Uterus (tissue), 4 donors: ENCODE results near the gene CADPS2. TPM values are rescaled to one million over a fixed set of nuclear protein-coding genes. Genes with fewer than 3 reads are reported as not detected.

ENCODE experiments used
- DNase-seq, 2 donors: peaks; one replicate each; pipeline ENCODE4 v3.0.0-alpha.2; 2019 to 2020
- H3K27ac ChIP-seq, 2 donors: fragments of 200-600 bp; sonication (generic); 1 replicate in 1 of 2; 2 replicates in 1 of 2; pipeline ENCODE4 v1.5.1; 2016 to 2018
- H3K27me3 ChIP-seq, 2 donors: fragments of 200-600 bp; sonication (generic); one replicate each; pipeline ENCODE4 v1.5.1; 2018 to 2019; ENCODE audit warnings: control low read depth in 1 of 2
- H3K36me3 ChIP-seq, 2 donors: fragments of 200-600 bp; sonication (generic); one replicate each; pipeline ENCODE4 v1.5.1; 2019; ENCODE audit warnings: control low read depth in 1 of 2
- H3K4me1 ChIP-seq, 2 donors: fragments of 200-600 bp; sonication (generic); one replicate each; pipeline ENCODE4 v1.5.1; 2018 to 2019; ENCODE audit warnings: control low read depth in 1 of 2
- H3K4me3 ChIP-seq, 2 donors: fragments of 200-600 bp; sonication (generic); 1 replicate in 1 of 2; 2 replicates in 1 of 2; pipeline ENCODE4 v1.5.1; 2018 to 2019; ENCODE audit warnings: mild to moderate bottlenecking in 1 of 2
- H3K9me3 ChIP-seq, 2 donors: fragments of 200-600 bp; sonication (generic); one replicate each; pipeline ENCODE4 v1.5.1; 2019; ENCODE audit warnings: control low read depth in 1 of 2
- POLR2A ChIP-seq, 2 donors: fragments of 450-650 bp; IDR thresholded peaks; one replicate each; pipeline ENCODE4 v1.6.1; 2016; ENCODE audit warnings: antibody characterized with exemption in 2 of 2, mild to moderate bottlenecking in 1 of 2, moderate library complexity in 1 of 2
- intact Hi-C: fragments of 100-400 bp; cut with DNase I; formaldehyde crosslinking; loops from one replicate; pipeline ENCODE4 v1.15.1; 2023; ENCODE audit warnings: low total_unique reads
- total RNA-seq, 4 donors: library from RNA; depleted of rRNA in 3 of 4; stranded (reverse); fragments of >200 nt in 3 of 4; gene quantifications; one replicate each; pipeline versions ENCODE4 v1.1.0 to v1.2.4, GENCODE V29; 2014 to 2023
- TF ChIP-seq, protein P1 (sequence below), 4 experiments: fragments of 200-600 bp in 2 of 4; fragments of 450-650 bp in 2 of 4; sonication (generic) in 2 of 4; IDR thresholded peaks; one replicate each; pipeline ENCODE4 v1.5.1; 2016 to 2019; ENCODE audit warnings: antibody characterized with exemption in 4 of 4, mild to moderate bottlenecking in 2 of 4, moderate library complexity in 1 of 4
- donor health status: DM: yes; HTN: yes; CAD: no.

CADPS2 gene
- total RNA-seq, 4 donors from 2014 or later: 11.5 to 119 (median 36.8) TPM

DNA sequence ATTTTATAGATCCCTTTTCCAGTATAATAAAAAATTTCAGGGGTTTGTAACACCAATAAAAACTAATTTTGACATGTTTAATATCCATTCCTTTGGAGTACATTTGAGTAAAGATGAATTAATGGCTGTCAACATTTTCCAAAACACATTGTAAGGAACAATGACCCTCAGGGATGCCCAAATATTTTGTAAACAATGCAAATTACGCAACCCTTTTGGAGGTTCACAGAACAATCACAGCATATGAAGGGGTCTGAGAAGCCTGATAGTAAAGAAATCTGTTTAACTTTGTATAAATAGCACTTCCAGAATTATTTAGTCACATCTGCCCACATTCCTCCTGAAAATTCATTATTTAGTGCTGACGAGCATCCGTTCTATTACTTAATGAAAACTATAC, 428.9 kb downstream of the CADPS2 start:
- H3K27ac ChIP-seq: no peak overlapping the region
- H3K9me3 ChIP-seq: no peaks in the 10 kb centered on the region
- intact Hi-C loops: no loop called here
- H3K27me3 ChIP-seq: no peaks in the 10 kb centered on the region
- no peak overlapping the region for H3K4me3 ChIP-seq
- H3K4me1 ChIP-seq: no peaks in the 10 kb centered on the region
- DNase-seq: no peak
- no peaks in the 10 kb centered on the region for H3K36me3 ChIP-seq
- TF ChIP-seq, protein P1, sequence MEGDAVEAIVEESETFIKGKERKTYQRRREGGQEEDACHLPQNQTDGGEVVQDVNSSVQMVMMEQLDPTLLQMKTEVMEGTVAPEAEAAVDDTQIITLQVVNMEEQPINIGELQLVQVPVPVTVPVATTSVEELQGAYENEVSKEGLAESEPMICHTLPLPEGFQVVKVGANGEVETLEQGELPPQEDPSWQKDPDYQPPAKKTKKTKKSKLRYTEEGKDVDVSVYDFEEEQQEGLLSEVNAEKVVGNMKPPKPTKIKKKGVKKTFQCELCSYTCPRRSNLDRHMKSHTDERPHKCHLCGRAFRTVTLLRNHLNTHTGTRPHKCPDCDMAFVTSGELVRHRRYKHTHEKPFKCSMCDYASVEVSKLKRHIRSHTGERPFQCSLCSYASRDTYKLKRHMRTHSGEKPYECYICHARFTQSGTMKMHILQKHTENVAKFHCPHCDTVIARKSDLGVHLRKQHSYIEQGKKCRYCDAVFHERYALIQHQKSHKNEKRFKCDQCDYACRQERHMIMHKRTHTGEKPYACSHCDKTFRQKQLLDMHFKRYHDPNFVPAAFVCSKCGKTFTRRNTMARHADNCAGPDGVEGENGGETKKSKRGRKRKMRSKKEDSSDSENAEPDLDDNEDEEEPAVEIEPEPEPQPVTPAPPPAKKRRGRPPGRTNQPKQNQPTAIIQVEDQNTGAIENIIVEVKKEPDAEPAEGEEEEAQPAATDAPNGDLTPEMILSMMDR (IDR thresholded peaks at IDR 0.05): no peak
- no peak for TF ChIP-seq POLR2A (IDR thresholded peaks at IDR 0.05)

DNA sequence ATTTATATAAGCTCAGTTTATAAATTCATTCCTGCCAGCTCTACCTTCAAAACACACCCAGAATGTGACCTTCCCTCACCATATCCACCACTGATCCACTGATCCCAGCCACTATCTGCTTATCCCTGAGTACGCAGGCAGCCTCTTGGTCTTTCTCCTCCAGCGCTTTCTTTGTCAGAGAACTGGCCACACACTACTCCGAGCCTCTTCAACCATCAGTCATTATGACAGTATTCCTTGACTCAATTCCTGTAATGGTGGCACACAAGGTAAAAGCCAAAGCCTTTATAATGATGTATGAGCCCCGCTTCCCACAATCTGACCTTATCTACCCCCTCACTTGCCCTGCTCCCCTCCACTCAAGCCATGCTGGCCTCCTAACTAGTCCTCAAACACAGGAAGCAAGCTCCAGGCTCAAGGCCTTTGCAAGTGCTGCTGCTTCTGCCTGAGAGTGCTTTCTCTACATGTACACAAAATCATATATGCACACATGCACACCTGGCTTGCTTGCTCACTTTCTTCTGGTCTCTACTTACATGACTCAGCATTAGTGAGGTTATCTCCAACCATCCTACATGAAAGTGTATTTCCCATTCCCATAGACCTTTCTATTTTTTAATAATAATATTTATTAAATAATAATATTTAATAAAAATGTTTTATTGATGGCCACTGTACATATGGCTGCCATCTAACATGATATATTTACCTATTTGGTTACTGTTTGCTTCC, 431.3 kb downstream of the CADPS2 start:
- intact Hi-C loops: no loop called here
- Histone ChIP-seq H3K36me3 (no peaks in the 10 kb centered on the region), H3K27ac (no peak overlapping the region), H3K9me3 (no peaks in the 10 kb centered on the region), H3K4me3 (no peak overlapping the region), H3K27me3 (no peaks in the 10 kb centered on the region), H3K4me1 (no peaks in the 10 kb centered on the region)
- TF ChIP-seq POLR2A (IDR thresholded peaks at IDR 0.05): no peak
- TF ChIP-seq, protein P1 (IDR thresholded peaks at IDR 0.05): no peak
- DNase-seq: no peak

DNA sequence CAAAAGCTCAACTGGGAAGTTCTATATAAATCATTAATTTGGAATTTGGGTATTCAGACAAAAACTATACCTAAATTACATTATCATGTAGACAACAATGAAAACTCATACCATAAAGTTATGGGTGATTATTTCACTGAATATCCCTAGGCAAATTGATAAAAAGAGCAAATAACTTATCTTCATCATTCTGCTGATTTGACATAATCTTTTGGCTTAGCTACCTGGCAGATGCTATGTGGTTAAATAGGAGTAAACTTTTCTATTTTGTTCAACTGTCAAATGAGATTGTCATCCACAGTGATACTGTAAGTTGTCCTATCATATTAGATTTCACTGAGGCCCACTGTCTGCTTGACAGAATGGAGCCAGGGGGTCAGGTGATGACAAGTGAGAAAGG, 432.8 kb downstream of the CADPS2 start:
- Histone ChIP-seq H3K9me3 (no peaks in the 10 kb centered on the region), H3K4me1 (no peaks in the 10 kb centered on the region), H3K27me3 (no peaks in the 10 kb centered on the region), H3K27ac (no peak overlapping the region), H3K4me3 (no peak overlapping the region), H3K36me3 (no peaks in the 10 kb centered on the region)
- DNase-seq: no peak
- TF ChIP-seq, protein P1 (IDR thresholded peaks at IDR 0.05): no peak
- TF ChIP-seq POLR2A (IDR thresholded peaks at IDR 0.05): no peak
- intact Hi-C loops: no loop called here

DNA sequence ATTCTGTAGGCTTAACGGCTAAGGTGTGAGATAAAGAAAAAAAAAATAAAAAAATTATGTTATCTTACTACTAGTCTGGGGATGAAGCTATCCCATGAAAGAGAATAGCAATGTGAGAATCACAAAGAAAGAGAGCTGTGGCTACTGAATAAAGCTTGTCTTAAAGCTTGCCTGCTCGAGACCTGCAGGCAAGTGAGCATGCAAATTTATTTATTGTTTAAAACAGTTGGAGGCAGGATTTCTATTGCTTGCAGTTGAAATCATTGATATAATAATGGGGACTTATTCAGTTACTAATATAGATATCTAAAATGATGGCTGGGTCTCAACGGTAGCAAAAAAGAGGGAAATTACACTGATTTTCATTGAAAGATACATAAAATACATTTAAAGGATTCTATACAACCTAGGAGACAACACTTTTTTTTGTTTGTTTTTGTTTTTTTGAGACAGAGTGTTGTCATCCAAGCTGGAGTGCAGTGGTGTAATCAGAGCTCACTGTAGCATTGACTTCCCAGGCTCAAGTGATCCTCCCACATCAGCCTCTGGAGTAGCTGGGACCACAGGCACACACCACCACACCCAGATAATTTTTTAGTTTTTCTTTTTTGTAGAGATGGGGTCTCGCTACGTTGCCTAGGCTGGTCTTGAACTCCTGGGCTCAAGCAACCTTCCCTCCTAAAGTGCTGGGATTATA, 437.2 kb downstream of the CADPS2 start:
- intact Hi-C loops: no loop called here
- no peaks in the 10 kb centered on the region for H3K27me3 ChIP-seq
- H3K4me1 ChIP-seq: no peaks in the 10 kb centered on the region
- no peak for DNase-seq
- no peak overlapping the region for H3K4me3 ChIP-seq
- no peaks in the 10 kb centered on the region for H3K9me3 ChIP-seq
- no peak overlapping the region for H3K27ac ChIP-seq
- H3K36me3 ChIP-seq: no peaks in the 10 kb centered on the region
- TF ChIP-seq, protein P1 (IDR thresholded peaks at IDR 0.05): no peak
- TF ChIP-seq POLR2A (IDR thresholded peaks at IDR 0.05): no peak

DNA sequence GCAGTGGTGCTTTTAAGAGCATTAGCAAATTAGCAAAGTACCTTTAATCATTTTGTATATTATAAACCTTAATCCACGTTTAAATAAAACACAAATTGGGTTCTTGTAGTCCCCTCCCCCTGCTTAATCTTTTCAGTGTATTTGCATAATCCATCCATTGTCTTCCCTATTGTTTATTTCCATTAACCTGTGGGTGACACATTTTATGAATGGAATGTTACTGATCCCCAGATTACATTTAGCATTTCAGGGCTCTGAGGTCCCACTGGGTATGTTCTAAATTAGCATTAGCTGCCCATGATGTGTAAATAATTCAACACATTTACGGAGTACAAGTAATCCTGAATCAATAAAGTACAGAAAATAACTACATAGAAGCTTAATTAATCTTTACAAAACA, 443.3 kb downstream of the CADPS2 start:
- Histone ChIP-seq H3K27ac (no peak overlapping the region), H3K4me1 (no peaks in the 10 kb centered on the region), H3K27me3 (no peaks in the 10 kb centered on the region), H3K4me3 (no peak overlapping the region), H3K36me3 (no peaks in the 10 kb centered on the region), H3K9me3 (no peaks in the 10 kb centered on the region)
- TF ChIP-seq, protein P1 (IDR thresholded peaks at IDR 0.05): no peak
- no peak for TF ChIP-seq POLR2A (IDR thresholded peaks at IDR 0.05)
- no peak for DNase-seq
- intact Hi-C loops: no loop called here
